Sigmoid colon (tissue), 7 donors: ENCODE data around the gene TRIB2. TPM values are rescaled to one million over a fixed set of nuclear protein-coding genes. Genes with fewer than 3 reads are reported as not detected.
A peak's percentile ranks its signal among the peaks of the same experiment; 100 is the strongest.

Experiments used
- DNase-seq: peaks from one replicate; pipeline ENCODE4 v3.0.0-alpha.2; 2019
- H3K27ac ChIP-seq, 4 donors: fragments of 200-600 bp; sonication (generic); one replicate each; pipeline ENCODE4 v1.5.1; 2016 to 2019; ENCODE audit warnings: mild to moderate bottlenecking in 1 of 4
- H3K27me3 ChIP-seq, 3 donors: fragments of 200-600 bp; sonication (generic); one replicate each; pipeline ENCODE4 v1.5.1; 2019; ENCODE audit warnings: mild to moderate bottlenecking in 1 of 3
- H3K36me3 ChIP-seq, 4 donors: fragments of 200-600 bp; sonication (generic); one replicate each; pipeline ENCODE4 v1.5.1; 2016 to 2019
- H3K4me1 ChIP-seq, 4 donors: fragments of 200-600 bp; sonication (generic); one replicate each; pipeline ENCODE4 v1.5.1; 2017 to 2019
- H3K4me3 ChIP-seq, 4 donors: fragments of 200-600 bp; sonication (generic); one replicate each; pipeline ENCODE4 v1.5.1; 2017 to 2019; ENCODE audit warnings: mild to moderate bottlenecking in 2 of 4, moderate library complexity in 1 of 4
- H3K9me3 ChIP-seq, 4 donors: fragments of 200-600 bp in 3 of 4; sonication (generic) in 3 of 4; one replicate each; pipeline versions ENCODE4 v1.5.1 to v1.6.1; 2013 to 2019
- EP300 ChIP-seq, 4 donors: sonication (generic); formaldehyde crosslinking; IDR thresholded peaks; one replicate each; pipeline ENCODE4 v1.6.1; 2017; ENCODE audit warnings: antibody characterized with exemption in 4 of 4
- POLR2A ChIP-seq, 2 donors: fragments of 450-650 bp; IDR thresholded peaks; one replicate each; pipeline ENCODE4 v1.6.1; 2016; ENCODE audit warnings: antibody characterized with exemption in 2 of 2, mild to moderate bottlenecking in 2 of 2, moderate library complexity in 2 of 2
- POLR2AphosphoS5 ChIP-seq, 4 donors: sonication (generic); formaldehyde crosslinking; IDR thresholded peaks; one replicate each; pipeline ENCODE4 v1.6.1; 2017; ENCODE audit warnings: antibody characterized with exemption in 4 of 4
- WGBS, 2 donors: extraction: QIAGEN DNeasy Blood & Tissue Kit; methylation state at CpG; one replicate each; pipeline ENCODE4 v1.1.7; 2013; 5-methylcytosine and 5-hydroxymethylcytosine counted together
- intact Hi-C: fragments of 100-400 bp; cut with DNase I; formaldehyde crosslinking; loops from one replicate; pipeline ENCODE4 v1.15.1; 2023
- polyA plus RNA-seq, 3 donors: library from polyadenylated mRNA; stranded (reverse); fragments of 200-250 nt; gene quantifications; one replicate each; pipeline ENCODE4 v1.2.3, GENCODE V29; 2013
- total RNA-seq, 4 donors: library from RNA; depleted of rRNA; stranded (reverse); fragments of >200 nt; gene quantifications; one replicate each; pipeline ENCODE4 v1.1.0, GENCODE V29; 2016
- TF ChIP-seq, protein P1 (sequence below), 4 experiments: fragments of 450-650 bp in 3 of 4; fragments of 200-600 bp in 1 of 4; IDR thresholded peaks; one replicate each; pipeline ENCODE4 v1.5.1; 2016 to 2019; ENCODE audit warnings: antibody characterized with exemption in 4 of 4, mild to moderate bottlenecking in 3 of 4, moderate library complexity in 2 of 4
- donor health status: healthy with polysubstance abuse.
- donor health status: Bipolar disorder and iron deficiency.
- donor health status: healthy.

The TRIB2 gene
- total and polyA plus RNA-seq, 7 donors, result 1.4 to 56.2 (median 34.2) TPM

DNA sequence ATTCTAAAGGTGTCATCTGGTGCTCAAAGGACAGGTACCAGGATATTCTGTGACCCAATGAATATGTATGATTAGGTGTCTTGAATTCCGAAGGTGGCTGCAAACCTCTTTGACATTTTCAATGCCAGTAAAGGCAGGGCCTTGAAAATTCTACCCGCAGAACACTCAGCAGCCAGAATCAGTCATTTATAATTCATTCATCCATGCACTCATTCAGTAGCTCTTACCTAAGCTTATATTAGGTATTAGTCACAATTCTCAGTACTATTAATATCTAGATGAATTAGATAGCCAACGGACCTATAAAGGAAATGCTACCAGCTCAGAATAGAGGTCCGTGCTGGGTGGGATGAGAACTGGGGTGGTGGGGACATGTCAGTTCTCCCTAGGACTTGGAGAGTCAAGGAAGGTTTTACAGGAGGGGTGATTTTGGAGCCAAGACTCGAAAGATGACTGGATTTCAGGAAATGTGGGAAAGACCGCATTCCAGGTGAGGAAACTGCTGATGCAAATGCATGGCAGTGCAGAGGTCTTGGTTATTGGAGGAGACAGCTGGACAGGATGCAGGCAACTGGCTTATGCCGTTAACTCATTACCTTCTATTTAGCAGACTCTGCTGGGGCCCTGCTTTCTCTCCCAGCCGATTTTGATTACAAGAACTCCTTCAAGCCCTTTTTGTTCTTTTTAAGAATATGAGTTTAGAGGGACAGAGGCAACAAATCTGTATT is 7.2 kb downstream of the TRIB2 start:
- intact Hi-C loops, result no loop called here
- H3K4me1 ChIP-seq, result peaks cover 0 to 82% (median 62%) of the 10 kb centered on the region in 4 donors
- H3K36me3 ChIP-seq, result peaks cover 0 to 43% (median 11%) of the 10 kb centered on the region in 4 donors
- no peaks in the 10 kb centered on the region for H3K9me3 ChIP-seq
- peak overlapping the region in 3 of 4 donors; percentile 18 to 93 (median 27) for H3K27ac ChIP-seq
- no peaks in the 10 kb centered on the region for H3K27me3 ChIP-seq
- DNase-seq, result no peak
- TF ChIP-seq POLR2A (IDR thresholded peaks at IDR 0.05), result no peak
- TF ChIP-seq, protein P1, sequence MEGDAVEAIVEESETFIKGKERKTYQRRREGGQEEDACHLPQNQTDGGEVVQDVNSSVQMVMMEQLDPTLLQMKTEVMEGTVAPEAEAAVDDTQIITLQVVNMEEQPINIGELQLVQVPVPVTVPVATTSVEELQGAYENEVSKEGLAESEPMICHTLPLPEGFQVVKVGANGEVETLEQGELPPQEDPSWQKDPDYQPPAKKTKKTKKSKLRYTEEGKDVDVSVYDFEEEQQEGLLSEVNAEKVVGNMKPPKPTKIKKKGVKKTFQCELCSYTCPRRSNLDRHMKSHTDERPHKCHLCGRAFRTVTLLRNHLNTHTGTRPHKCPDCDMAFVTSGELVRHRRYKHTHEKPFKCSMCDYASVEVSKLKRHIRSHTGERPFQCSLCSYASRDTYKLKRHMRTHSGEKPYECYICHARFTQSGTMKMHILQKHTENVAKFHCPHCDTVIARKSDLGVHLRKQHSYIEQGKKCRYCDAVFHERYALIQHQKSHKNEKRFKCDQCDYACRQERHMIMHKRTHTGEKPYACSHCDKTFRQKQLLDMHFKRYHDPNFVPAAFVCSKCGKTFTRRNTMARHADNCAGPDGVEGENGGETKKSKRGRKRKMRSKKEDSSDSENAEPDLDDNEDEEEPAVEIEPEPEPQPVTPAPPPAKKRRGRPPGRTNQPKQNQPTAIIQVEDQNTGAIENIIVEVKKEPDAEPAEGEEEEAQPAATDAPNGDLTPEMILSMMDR (IDR thresholded peaks at IDR 0.05), result no peak
- TF ChIP-seq EP300 (IDR thresholded peaks at IDR 0.05), result no peak
- TF ChIP-seq POLR2AphosphoS5 (IDR thresholded peaks at IDR 0.05), result no peak
- H3K4me3 ChIP-seq, result no peak overlapping the region
- WGBS, 2 donors, result 83 to 86% methylated on average over 8 of the region's 8 CpGs

- H3K9me3 ChIP-seq, result no peaks in the 10 kb centered on the region
- peak overlapping the region in 3 of 4 donors; percentile 12 to 93 (median 37) for H3K27ac ChIP-seq
- whole genome bisulfite sequencing, 2 donors, result 85 to 89% methylated on average over 12 of the region's 12 CpGs
- no peak for DNase-seq
- TF ChIP-seq EP300 (IDR thresholded peaks at IDR 0.05) (no peak), POLR2A (IDR thresholded peaks at IDR 0.05) (no peak), POLR2AphosphoS5 (IDR thresholded peaks at IDR 0.05) (no peak)
- TF ChIP-seq, protein P1 (IDR thresholded peaks at IDR 0.05), result no peak
- no peaks in the 10 kb centered on the region for H3K27me3 ChIP-seq
- H3K4me3 ChIP-seq, result no peak overlapping the region
- peaks cover 0 to 59% (median 11%) of the 10 kb centered on the region in 4 donors for H3K36me3 ChIP-seq
- intact Hi-C loops, result no loop called here
- H3K4me1 ChIP-seq, result peaks cover 0 to 78% (median 57%) of the 10 kb centered on the region in 4 donors
Measured at GRCh38 chr2:12725233-12726187, 8.8 kb downstream of the TRIB2 start.

- no peak for DNase-seq
- H3K27ac ChIP-seq, result peak overlapping the region in 2 of 4 donors; percentile 37 to 93
- H3K4me1 ChIP-seq, result peaks cover 0 to 71% (median 55%) of the 10 kb centered on the region in 4 donors
- intact Hi-C loops, result no loop called here
- no peak overlapping the region for H3K4me3 ChIP-seq
- H3K36me3 ChIP-seq, result peaks cover 0 to 65% (median 11%) of the 10 kb centered on the region in 4 donors
- TF ChIP-seq POLR2AphosphoS5 (IDR thresholded peaks at IDR 0.05), result no peak
- TF ChIP-seq EP300 (IDR thresholded peaks at IDR 0.05), result no peak
- TF ChIP-seq, protein P1 (IDR thresholded peaks at IDR 0.05), result no peak
- TF ChIP-seq POLR2A (IDR thresholded peaks at IDR 0.05), result no peak
- H3K9me3 ChIP-seq, result no peaks in the 10 kb centered on the region
- no peaks in the 10 kb centered on the region for H3K27me3 ChIP-seq
- 75 to 87% methylated on average over 2 of the region's 2 CpGs for WGBS, 2 donors
Measured at GRCh38 chr2:12726271-12726670, 9.5 kb downstream of the TRIB2 start.

DNA sequence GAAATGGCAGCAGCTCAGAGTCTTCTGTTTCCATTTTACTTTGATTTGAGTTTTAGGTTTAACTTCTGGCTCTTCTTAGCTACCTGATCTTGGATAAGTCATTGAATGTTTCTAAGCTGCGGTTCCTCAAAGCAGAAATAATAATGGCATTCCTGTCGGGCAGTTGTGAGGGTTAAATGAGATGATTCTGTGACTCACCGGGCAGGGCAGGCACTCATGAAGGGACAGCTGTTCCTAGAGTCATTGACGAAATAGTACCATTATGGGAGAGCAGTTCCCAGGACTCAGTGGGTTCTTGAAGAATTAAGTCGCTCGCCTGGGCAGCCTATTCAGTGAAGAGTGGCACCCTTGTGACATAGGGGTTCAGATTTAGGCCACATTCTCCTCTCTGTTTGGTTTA is 10.3 kb downstream of the TRIB2 start:
- H3K27me3 ChIP-seq, result no peaks in the 10 kb centered on the region
- WGBS, 2 donors, result 78 to 83% methylated on average over 6 of the region's 6 CpGs
- H3K36me3 ChIP-seq, result peaks cover 0 to 73% (median 11%) of the 10 kb centered on the region in 4 donors
- intact Hi-C loops, result no loop called here
- TF ChIP-seq POLR2A (IDR thresholded peaks at IDR 0.05) (no peak), POLR2AphosphoS5 (IDR thresholded peaks at IDR 0.05) (no peak), EP300 (IDR thresholded peaks at IDR 0.05) (no peak)
- TF ChIP-seq, protein P1 (IDR thresholded peaks at IDR 0.05), result no peak
- no peak overlapping the region for H3K4me3 ChIP-seq
- peak overlapping the region in 1 of 4 donors; percentile 36 for H3K27ac ChIP-seq
- DNase-seq, result no peak
- H3K9me3 ChIP-seq, result no peaks in the 10 kb centered on the region
- H3K4me1 ChIP-seq, result peaks cover 0 to 71% (median 54%) of the 10 kb centered on the region in 4 donors
